ENCODE measurements around the gene LIPE. TPM values are rescaled to one million over a fixed set of nuclear protein-coding genes. Genes with fewer than 3 reads are reported as not detected.

LIPE gene, protein sequence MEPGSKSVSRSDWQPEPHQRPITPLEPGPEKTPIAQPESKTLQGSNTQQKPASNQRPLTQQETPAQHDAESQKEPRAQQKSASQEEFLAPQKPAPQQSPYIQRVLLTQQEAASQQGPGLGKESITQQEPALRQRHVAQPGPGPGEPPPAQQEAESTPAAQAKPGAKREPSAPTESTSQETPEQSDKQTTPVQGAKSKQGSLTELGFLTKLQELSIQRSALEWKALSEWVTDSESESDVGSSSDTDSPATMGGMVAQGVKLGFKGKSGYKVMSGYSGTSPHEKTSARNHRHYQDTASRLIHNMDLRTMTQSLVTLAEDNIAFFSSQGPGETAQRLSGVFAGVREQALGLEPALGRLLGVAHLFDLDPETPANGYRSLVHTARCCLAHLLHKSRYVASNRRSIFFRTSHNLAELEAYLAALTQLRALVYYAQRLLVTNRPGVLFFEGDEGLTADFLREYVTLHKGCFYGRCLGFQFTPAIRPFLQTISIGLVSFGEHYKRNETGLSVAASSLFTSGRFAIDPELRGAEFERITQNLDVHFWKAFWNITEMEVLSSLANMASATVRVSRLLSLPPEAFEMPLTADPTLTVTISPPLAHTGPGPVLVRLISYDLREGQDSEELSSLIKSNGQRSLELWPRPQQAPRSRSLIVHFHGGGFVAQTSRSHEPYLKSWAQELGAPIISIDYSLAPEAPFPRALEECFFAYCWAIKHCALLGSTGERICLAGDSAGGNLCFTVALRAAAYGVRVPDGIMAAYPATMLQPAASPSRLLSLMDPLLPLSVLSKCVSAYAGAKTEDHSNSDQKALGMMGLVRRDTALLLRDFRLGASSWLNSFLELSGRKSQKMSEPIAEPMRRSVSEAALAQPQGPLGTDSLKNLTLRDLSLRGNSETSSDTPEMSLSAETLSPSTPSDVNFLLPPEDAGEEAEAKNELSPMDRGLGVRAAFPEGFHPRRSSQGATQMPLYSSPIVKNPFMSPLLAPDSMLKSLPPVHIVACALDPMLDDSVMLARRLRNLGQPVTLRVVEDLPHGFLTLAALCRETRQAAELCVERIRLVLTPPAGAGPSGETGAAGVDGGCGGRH
- 1 to 10 TPM; 4.5 TPM for total RNA-seq
- polyA plus RNA-seq = 1 to 10 TPM; 3.6 to 7.7 TPM
- long read RNA-seq, donor 1 = 0 reads
- long read RNA-seq, donor 2 = 0 reads
- long read RNA-seq, donor 3 = 0 reads
- long read RNA-seq, donor 4 = 0 reads
- long read RNA-seq, donor 5, partial matches to known transcripts = 0 of 9 reads
- long read RNA-seq, donor 5, other reads (novel, unspliced or antisense) = 7 of 9 reads

- no peaks in the 10 kb centered on the region for H3K9me3 ChIP-seq (ENCODE audit: control insufficient read depth in 4 of 4, insufficient read depth in 3 of 4, low read length in 3 of 4)
- no peak within 1 kb of the TSS for H3K4me3 ChIP-seq
- H3K9ac ChIP-seq (ENCODE audit: insufficient read depth in 1 of 2, low read length in 2 of 2) = no peak within 1 kb of the TSS
- TF ChIP-seq, protein P1, sequence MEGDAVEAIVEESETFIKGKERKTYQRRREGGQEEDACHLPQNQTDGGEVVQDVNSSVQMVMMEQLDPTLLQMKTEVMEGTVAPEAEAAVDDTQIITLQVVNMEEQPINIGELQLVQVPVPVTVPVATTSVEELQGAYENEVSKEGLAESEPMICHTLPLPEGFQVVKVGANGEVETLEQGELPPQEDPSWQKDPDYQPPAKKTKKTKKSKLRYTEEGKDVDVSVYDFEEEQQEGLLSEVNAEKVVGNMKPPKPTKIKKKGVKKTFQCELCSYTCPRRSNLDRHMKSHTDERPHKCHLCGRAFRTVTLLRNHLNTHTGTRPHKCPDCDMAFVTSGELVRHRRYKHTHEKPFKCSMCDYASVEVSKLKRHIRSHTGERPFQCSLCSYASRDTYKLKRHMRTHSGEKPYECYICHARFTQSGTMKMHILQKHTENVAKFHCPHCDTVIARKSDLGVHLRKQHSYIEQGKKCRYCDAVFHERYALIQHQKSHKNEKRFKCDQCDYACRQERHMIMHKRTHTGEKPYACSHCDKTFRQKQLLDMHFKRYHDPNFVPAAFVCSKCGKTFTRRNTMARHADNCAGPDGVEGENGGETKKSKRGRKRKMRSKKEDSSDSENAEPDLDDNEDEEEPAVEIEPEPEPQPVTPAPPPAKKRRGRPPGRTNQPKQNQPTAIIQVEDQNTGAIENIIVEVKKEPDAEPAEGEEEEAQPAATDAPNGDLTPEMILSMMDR (IDR thresholded peaks at IDR 0.05; ENCODE audit: control extremely low read depth, extremely low read depth) = no peak
- H3K27me3 ChIP-seq (ENCODE audit: control insufficient read depth in 3 of 3, insufficient read depth in 3 of 3, low read length in 2 of 3) = no peaks in the 10 kb centered on the region
- H3K27ac ChIP-seq (ENCODE audit: low read depth in 1 of 2, low read length in 1 of 2) = no peak within 1 kb of the TSS
- H3K4me1 ChIP-seq (ENCODE audit: control insufficient read depth in 5 of 5, insufficient read depth in 5 of 5, low read length in 5 of 5) = peaks cover 0 to 19% (median 5%) of the 10 kb centered on the region in 5 donors
- WGBS, 2 donors = 72 to 79% methylated on average over 4 of the region's 4 CpGs
- DNase-seq (peak; percentile 40 to 68 (median 65)), ATAC-seq (ENCODE audit: insufficient read depth, low FRiP score) (no peak)
- no peaks in the 10 kb centered on the region for H3K36me3 ChIP-seq (ENCODE audit: control insufficient read depth in 4 of 4, insufficient read depth in 4 of 4, low read length in 4 of 4)
These were observed at the start of gene LIPE for GRCh38 chr19:42427313-42427712. Gene LIPE, minus strand, starts transcription at chr19:42427388. Its CDS starts 239 bp downstream, at chr19:42427149.

- TF ChIP-seq, protein P1 (IDR thresholded peaks at IDR 0.05; ENCODE audit: control extremely low read depth, extremely low read depth) = no peak
- ATAC-seq (ENCODE audit: insufficient read depth, low FRiP score) (no peak), DNase-seq (no peak)
- Histone ChIP-seq H3K4me3 (no peak overlapping the region), H3K9ac (ENCODE audit: insufficient read depth in 1 of 2, low read length in 2 of 2) (no peak overlapping the region), H3K27me3 (ENCODE audit: control insufficient read depth in 3 of 3, insufficient read depth in 3 of 3, low read length in 2 of 3) (no peaks in the 10 kb centered on the region), H3K4me1 (ENCODE audit: control insufficient read depth in 5 of 5, insufficient read depth in 5 of 5, low read length in 5 of 5) (peaks cover 0 to 6% (median 0%) of the 10 kb centered on the region in 5 donors), H3K27ac (ENCODE audit: low read depth in 1 of 2, low read length in 1 of 2) (no peak overlapping the region), H3K9me3 (ENCODE audit: control insufficient read depth in 4 of 4, insufficient read depth in 3 of 4, low read length in 3 of 4) (no peaks in the 10 kb centered on the region), H3K36me3 (ENCODE audit: control insufficient read depth in 4 of 4, insufficient read depth in 4 of 4, low read length in 4 of 4) (no peaks in the 10 kb centered on the region)
- WGBS, 2 donors = 88 to 90% methylated on average over 4 of the region's 4 CpGs
These were observed 48.2 kb upstream of the LIPE start for GRCh38 chr19:42475366-42475765.

- ATAC-seq (ENCODE audit: insufficient read depth, low FRiP score) = no peak
- no peak overlapping the region for H3K4me3 ChIP-seq
- 85 to 88% methylated on average over 4 of the region's 4 CpGs for WGBS, 2 donors
- no peaks in the 10 kb centered on the region for H3K9me3 ChIP-seq (ENCODE audit: control insufficient read depth in 4 of 4, insufficient read depth in 3 of 4, low read length in 3 of 4)
- no peaks in the 10 kb centered on the region for H3K36me3 ChIP-seq (ENCODE audit: control insufficient read depth in 4 of 4, insufficient read depth in 4 of 4, low read length in 4 of 4)
- no peak overlapping the region for H3K9ac ChIP-seq (ENCODE audit: insufficient read depth in 1 of 2, low read length in 2 of 2)
- TF ChIP-seq, protein P1 (IDR thresholded peaks at IDR 0.05; ENCODE audit: control extremely low read depth, extremely low read depth) = no peak
- DNase-seq = no peak
- no peaks in the 10 kb centered on the region for H3K27me3 ChIP-seq (ENCODE audit: control insufficient read depth in 3 of 3, insufficient read depth in 3 of 3, low read length in 2 of 3)
- H3K27ac ChIP-seq (ENCODE audit: low read depth in 1 of 2, low read length in 1 of 2) = no peak overlapping the region
- peaks cover 0 to 6% (median 0%) of the 10 kb centered on the region in 5 donors for H3K4me1 ChIP-seq (ENCODE audit: control insufficient read depth in 5 of 5, insufficient read depth in 5 of 5, low read length in 5 of 5)
These were observed 47.6 kb upstream of the LIPE start for GRCh38 chr19:42474743-42475142.
